HG02981 (cell line): ENCODE data around the gene DIAPH2.

Experiments
- ATAC-seq: cut with Tn5 transposase; IDR thresholded peaks from one replicate; pipeline ENCODE4 v1.9.1; 2021; ENCODE audit warnings: mild to moderate bottlenecking, moderate library complexity; ENCODE audit not compliant: unreplicated experiment

Gene DIAPH2

DNA sequence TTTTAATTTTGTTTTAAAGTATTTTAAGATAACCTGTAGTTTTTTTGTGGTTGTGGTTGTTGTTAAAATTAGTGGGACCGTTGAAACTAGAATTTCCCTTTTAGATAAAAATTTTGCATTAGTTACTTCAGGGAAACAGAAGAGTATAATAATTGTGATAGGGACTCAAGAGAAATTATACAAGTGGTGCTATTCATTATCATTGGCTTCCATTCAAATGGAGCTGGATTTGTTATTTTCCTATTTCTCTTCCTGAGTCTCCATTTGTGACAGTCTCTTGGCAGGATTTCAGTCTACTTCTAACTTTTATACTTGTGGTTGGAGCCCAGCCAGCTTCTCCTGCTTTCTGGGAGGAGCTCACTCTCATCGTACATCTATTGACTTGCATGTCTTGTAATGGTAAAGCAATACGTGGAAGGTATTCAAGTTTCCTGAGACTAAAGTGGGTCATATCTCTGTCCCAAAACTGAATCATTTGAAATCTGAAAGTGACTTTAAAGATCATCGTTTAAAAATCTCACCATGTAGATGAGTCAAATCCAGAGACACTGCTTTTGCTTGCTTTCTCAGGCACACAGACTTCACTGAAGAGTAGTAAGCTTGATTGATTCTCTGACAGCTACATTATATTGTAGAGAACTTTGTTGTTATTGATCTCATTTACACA is 354.9 kb downstream of the DIAPH2 start:
- ATAC-seq: peak; percentile 96

- ATAC-seq: no peak
These were observed 360.8 kb downstream of the DIAPH2 start for GRCh38 chrX:97045470-97045869.

DNA sequence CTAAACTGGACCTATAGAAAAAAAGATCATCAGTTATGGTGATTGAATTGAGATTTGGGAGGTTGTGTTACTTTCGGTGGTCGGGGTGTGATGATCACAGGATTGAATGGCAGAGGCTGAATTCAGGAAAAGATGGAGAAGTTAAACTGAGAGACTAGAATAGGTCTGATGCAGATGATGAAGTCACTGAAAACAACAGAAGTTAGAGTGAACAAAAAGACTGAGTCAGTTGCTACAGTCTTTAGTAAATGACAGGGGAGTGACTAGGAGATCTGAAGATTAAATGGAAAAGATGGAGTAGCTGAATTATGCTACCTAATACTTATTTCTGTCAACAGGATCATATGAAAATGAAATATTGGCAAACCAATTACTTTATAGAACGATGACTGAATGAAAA is 362.2 kb downstream of the DIAPH2 start:
- ATAC-seq: no peak

DNA sequence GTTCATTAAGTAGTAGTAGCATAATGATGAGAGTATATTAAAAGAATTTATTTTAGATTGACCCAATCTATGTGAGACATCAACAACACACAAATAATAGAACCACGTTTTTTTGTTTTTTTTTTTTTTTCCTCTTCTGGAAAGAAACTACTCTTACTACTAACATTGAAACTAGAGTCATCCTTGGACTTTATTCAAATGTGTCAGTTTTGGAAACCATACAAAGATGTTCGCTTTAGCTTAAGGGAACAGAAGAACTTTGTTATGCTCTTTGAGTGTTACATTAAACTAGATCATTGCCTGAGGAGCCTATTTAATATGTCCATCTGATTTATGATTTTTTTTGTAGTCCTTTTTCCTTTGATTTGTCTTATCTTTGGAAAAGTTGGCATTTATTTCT is 365.8 kb downstream of the DIAPH2 start:
- no peak for ATAC-seq

- ATAC-seq: no peak
These were observed 372.8 kb downstream of the DIAPH2 start for GRCh38 chrX:97057349-97057909.

DNA sequence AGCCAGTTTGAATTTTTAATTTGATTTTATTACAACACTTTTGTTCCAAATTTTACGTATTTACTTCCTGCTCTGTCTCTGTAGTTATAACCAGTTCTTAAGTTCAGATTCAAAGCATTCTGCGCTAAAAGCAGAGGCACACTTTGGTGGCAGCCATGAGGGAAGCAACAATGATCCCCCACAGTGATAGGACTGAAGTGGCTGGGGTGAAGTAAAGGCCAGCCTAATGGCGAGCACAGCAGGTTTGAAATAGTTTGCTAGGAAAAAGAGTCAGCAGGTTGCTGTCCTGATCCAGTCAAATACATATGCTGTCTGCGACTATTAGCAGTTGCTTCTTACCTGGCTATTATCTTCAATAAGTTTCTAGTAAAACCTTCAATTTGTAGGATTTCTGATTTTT is 375.4 kb downstream of the DIAPH2 start:
- ATAC-seq: no peak

DNA sequence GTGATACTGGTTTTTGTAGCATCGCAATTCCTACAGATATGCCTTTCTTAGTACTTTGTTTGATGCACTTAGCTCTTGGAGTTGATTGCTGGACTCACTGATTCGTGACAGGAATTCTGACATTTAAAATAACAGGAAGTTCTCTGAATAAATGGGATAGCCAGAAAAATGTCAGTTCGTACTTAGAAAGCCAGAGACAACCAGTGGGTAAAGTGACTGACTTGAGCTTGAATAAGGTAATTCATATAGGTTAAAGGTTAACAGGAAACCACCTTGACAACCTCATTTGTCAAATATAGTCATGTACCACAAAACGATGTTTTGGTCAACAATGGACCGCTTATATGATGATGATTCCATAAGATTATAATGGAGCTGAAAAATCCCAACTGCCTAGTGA is 380.4 kb downstream of the DIAPH2 start:
- no peak for ATAC-seq

- ATAC-seq: no peak
These were observed 381.3 kb downstream of the DIAPH2 start for GRCh38 chrX:97065973-97066372.

GRCh38 chrX:97066381-97066780 is 381.7 kb downstream of the DIAPH2 start:
- no peak for ATAC-seq

DNA sequence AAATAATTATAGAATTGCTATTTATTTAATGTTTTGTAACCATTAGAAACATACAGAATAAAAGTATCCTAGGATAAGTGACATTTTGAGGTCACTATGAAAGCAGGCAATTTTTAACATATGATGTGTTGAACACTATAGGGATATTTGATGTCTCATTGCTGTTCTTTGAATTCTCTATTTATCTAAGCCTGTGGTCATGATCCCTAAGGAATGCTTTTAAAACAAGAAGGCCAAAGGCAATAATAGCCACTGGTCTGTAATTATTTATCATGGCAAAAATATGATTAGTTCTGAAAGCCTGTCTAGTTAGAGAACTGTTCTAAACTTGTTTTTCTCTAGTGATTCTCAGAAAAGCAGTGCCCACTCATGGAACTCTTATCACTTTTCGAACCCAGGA is 385.7 kb downstream of the DIAPH2 start:
- ATAC-seq: no peak

DNA sequence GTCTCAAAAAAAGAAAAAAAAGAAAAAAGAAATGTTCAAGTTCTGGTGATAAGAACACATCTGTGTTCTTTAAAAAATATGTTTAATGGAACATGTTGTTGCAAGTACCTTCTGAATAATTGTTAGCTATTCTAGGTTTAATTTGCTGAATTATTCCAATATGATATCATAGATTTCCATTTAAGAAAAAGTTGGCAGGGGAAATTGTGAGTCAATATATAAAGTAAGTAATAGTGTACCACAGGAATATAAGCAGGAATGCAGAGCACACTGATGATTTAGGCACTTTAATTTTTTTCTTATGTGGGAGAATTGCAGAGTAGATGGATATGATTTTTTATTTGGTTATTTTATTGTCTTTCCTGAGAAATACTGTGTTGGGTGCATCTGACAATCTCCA is 389.8 kb downstream of the DIAPH2 start:
- no peak for ATAC-seq

DNA sequence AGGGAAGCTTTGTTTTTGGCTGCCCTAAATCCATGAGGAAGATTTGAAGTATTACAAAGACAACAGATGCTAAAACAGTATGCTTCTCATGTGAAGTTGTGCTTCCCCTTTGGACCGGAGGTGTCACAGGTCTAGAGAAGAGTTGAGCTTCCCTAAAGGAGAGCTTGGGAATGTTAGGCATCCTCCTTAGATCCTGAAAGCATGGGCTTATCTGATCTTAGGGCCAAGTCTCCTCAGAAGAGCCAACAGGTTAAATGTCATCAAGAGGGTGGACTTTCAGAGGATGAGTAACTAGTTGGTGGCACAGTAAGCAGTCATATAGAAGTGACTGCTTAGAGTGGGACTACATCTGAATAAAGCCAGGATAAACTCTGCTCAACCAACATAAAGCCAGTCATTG is 404.5 kb downstream of the DIAPH2 start:
- no peak for ATAC-seq

DNA sequence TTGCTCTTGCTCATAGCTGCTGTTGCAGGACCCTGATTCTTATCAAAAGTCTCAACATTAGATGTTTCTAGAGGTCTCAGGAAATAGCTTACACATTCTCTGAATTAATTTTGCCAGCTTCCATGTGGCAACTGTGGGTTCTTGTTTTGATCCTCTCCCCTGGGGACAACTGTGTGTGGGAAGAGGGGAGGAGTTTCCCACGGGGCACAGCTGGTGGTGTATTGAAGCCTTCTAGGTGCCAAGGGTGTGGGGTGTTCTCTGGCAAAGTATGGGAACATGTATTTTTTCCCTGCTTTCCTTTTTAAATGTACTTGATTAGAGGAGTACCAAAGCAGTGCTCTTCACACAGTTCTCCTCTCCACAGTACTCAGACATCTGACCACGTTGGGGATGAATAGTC is 411.7 kb downstream of the DIAPH2 start:
- ATAC-seq: no peak

GRCh38 chrX:97102938-97103337 is 418.3 kb downstream of the DIAPH2 start:
- no peak for ATAC-seq

DNA sequence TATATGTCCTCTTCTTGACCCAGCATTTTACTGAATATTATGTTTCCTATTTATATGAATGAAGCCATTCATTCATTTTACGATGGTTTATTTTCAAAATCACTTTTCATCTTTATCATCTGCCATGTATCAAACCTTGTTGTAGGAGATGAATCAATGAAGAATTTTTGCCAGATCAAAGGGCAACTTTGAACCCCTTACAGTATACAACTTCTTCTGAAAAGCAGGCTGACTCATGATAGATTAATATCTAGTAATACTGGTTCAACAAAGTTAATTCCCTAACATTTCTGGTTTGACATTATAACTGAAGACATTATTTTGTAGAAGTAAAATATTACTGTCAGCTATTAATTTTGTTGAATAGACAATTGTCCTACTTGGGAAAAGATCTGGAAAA is 425.1 kb downstream of the DIAPH2 start:
- no peak for ATAC-seq

- ATAC-seq: no peak
These were observed 432.9 kb downstream of the DIAPH2 start for GRCh38 chrX:97117572-97117971.

GRCh38 chrX:97119474-97120109 is 434.9 kb downstream of the DIAPH2 start:
- ATAC-seq: no peak

DNA sequence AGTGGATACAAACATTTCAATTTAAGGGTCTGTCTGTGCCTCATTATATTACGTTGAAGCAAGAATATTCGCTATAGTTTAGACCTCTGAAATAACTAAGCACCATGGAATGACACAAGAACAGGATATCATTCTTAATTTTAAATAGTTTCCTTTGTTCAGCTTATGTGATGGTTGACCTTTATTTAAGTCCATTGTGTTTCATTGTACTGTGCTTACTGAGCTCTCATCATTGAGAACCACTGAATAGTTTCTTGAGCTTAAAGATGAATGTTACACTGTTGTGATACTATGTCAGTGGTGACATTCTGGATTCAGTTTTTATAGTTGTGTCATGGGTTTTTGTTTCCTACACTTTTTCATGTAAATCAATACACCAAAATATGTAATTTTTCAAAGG is 438.4 kb downstream of the DIAPH2 start:
- no peak for ATAC-seq

- ATAC-seq: no peak
These were observed 441.4 kb downstream of the DIAPH2 start for GRCh38 chrX:97126020-97126419.

- no peak for ATAC-seq
These were observed 448.2 kb downstream of the DIAPH2 start for GRCh38 chrX:97132664-97133415.

- no peak for ATAC-seq
These were observed 461.3 kb downstream of the DIAPH2 start for GRCh38 chrX:97145934-97146333.

- ATAC-seq: no peak
These were observed 471.2 kb downstream of the DIAPH2 start for GRCh38 chrX:97155816-97156215.
